Epithelial cell of esophagus (primary cell): ENCODE measurements around the gene CHRDL1.
"Not testable (repeated sequence)": the region's sequence is repeated elsewhere in the genome, so short reads cannot be mapped to it uniquely, and the experiment has no call there.

Experiments
- DNase-seq: peaks from one replicate; pipeline ENCODE4 v3.0.0; 2010; ENCODE audit warnings: low read depth
- H3K4me3 ChIP-seq: 2 replicates; pipeline ENCODE4 v1.5.1; 2011; ENCODE audit warnings: mild to moderate bottlenecking, low read length, control low read depth
- TF ChIP-seq, protein P1 (sequence below): IDR thresholded peaks from 2 replicates; pipeline ENCODE4 v1.5.1; 2011; ENCODE audit warnings: low read depth, mild to moderate bottlenecking, low read length, control low read depth, inconsistent platforms; ENCODE audit not compliant: insufficient read depth; ENCODE audit errors: missing control alignments

The CHRDL1 gene

GRCh38 chrX:110795645-110796406, at the start of gene CHRDL1:
TSS of gene CHRDL1 (minus strand) at chrX:110795817. CDS start at chrX:110792181, 3,636 bp downstream.
- H3K4me3 ChIP-seq: no peak within 1 kb of the TSS
- peak; percentile 0 for DNase-seq
- TF ChIP-seq, protein P1, sequence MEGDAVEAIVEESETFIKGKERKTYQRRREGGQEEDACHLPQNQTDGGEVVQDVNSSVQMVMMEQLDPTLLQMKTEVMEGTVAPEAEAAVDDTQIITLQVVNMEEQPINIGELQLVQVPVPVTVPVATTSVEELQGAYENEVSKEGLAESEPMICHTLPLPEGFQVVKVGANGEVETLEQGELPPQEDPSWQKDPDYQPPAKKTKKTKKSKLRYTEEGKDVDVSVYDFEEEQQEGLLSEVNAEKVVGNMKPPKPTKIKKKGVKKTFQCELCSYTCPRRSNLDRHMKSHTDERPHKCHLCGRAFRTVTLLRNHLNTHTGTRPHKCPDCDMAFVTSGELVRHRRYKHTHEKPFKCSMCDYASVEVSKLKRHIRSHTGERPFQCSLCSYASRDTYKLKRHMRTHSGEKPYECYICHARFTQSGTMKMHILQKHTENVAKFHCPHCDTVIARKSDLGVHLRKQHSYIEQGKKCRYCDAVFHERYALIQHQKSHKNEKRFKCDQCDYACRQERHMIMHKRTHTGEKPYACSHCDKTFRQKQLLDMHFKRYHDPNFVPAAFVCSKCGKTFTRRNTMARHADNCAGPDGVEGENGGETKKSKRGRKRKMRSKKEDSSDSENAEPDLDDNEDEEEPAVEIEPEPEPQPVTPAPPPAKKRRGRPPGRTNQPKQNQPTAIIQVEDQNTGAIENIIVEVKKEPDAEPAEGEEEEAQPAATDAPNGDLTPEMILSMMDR: no peak

DNA sequence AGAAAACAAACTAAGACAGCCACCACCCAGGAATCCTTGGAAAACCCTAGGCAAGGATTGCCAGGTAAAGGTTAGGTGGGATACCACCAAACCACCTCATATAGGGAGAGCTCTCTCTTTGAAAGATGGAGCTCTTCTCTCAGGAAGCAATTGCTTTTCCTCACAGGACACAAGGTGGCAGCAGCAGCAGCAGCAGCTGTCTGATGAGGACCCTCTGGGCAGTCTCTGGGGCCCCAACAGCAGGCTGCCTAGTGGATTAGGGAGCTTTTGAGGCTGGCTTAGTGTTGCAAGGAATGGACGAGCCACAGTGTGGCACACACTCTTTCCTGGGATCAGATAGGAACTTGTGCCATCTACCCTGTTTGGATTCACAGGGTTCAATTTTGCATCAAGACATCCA, 41.4 kb upstream of the CHRDL1 start:
- H3K4me3 ChIP-seq: no peak overlapping the region
- TF ChIP-seq, protein P1: no peak
- no peak for DNase-seq

DNA sequence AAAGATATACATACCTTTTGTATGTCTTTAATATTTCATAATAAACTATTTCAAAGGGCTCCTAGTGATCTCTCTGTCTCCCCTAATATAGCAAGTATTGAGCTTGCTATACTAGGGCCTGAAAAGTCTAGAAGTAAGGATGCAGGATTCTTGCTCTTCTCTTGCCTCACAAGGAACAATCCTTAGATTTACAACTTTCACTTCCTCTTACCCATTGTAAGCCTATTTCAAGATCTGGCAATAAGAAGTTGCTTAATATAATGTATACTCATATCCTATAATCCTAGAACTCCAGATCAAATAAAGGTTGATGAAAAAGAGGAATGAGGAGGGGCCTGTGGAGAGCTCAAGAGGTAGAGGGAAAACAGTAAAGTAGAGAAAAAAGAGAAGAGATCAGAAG, 40.8 kb upstream of the CHRDL1 start:
- no peak overlapping the region for H3K4me3 ChIP-seq
- TF ChIP-seq, protein P1: no peak
- DNase-seq: no peak

GRCh38 chrX:110836001-110836400, 40.4 kb upstream of the CHRDL1 start:
- no peak for DNase-seq
- H3K4me3 ChIP-seq: no peak overlapping the region
- TF ChIP-seq, protein P1: no peak

DNA sequence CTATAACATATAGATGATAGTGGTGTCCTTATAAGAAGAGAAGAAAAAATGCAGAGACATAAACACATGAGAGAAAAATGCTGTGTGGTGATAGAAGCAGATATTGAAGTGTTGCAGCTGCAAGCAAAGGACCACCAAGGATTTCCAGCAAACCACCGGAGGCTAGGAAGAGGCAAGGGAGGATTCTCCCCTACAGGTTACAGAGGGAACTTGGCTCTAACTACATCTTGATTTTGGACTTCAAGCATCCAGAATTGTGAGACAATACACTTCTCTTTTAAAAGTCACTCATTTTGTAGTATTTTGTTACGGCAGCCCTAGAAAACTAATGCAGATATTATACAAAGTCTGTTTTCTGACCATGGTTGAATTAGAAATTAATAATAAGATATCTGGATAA, 30.4 kb upstream of the CHRDL1 start:
- TF ChIP-seq, protein P1: no peak
- DNase-seq: no peak
- H3K4me3 ChIP-seq: no peak overlapping the region

DNA sequence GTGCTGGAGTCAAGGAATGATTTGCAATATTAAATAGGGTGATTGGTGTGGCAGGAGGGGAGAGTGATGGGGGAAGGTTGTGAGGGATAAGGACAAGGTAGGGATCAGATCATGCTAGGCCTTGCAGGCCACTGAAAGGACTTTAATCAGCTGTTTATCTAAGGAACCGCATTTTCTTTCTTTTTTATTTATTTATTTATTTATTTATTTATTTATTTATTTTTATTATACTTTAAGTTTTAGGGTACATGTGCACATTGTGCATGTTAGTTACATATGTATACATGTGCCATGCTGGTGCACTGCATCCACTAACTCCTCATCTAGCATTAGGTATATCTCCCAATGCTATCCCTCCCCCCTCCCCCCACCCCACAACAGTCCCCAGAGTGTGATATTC, 20.9 kb upstream of the CHRDL1 start:
- not testable (repeated sequence) for H3K4me3 ChIP-seq, DNase-seq

GRCh38 chrX:110806145-110806544, 10.5 kb upstream of the CHRDL1 start:
- H3K4me3 ChIP-seq: no peak overlapping the region
- peak; percentile 5 for DNase-seq
- TF ChIP-seq, protein P1: no peak
